ENCODE data around the gene DNAJB2. TPM values are rescaled to one million over a fixed set of nuclear protein-coding genes. Genes with fewer than 3 reads are reported as not detected.
A peak's percentile ranks its signal among the peaks of the same experiment; 100 is the strongest.

The DNAJB2 gene
- total RNA-seq, 6 experiments from 2014 or later: 39.7 to 45.4 (median 41.5) TPM

GRCh38 chr2:219294356-219295351, 15.5 kb downstream of the DNAJB2 start:
- Mint-ChIP-seq H3K4me1 (ENCODE audit: low read depth) (peaks cover 11% of the 10 kb centered on the region), H3K9me3 (no peaks in the 10 kb centered on the region), H3K27ac (peak overlapping the region; percentile 49), H3K36me3 (ENCODE audit: low read depth) (no peaks in the 10 kb centered on the region), H3K27me3 (ENCODE audit: insufficient read depth) (peaks cover 4% of the 10 kb centered on the region), H3K4me3 (peak overlapping the region; percentile 78)
- peak; percentile 100 for TF ChIP-seq CTCF (IDR thresholded peaks at IDR 0.05)
- peak; percentile 53 for DNase-seq

- peaks cover 4% of the 10 kb centered on the region for H3K27me3 Mint-ChIP-seq (ENCODE audit: insufficient read depth)
- no peaks in the 10 kb centered on the region for H3K9me3 Mint-ChIP-seq
- H3K4me3 Mint-ChIP-seq: no peak overlapping the region
- DNase-seq: no peak
- no peak overlapping the region for H3K27ac Mint-ChIP-seq
- TF ChIP-seq CTCF (IDR thresholded peaks at IDR 0.05): no peak
- H3K36me3 Mint-ChIP-seq (ENCODE audit: low read depth): no peaks in the 10 kb centered on the region
- H3K4me1 Mint-ChIP-seq (ENCODE audit: low read depth): peaks cover 6% of the 10 kb centered on the region
These were observed 17.0 kb downstream of the DNAJB2 start for GRCh38 chr2:219296142-219296541.

GRCh38 chr2:219296631-219297391, 17.6 kb downstream of the DNAJB2 start:
- no peak for DNase-seq
- Mint-ChIP-seq H3K9me3 (no peaks in the 10 kb centered on the region), H3K4me3 (no peak overlapping the region), H3K36me3 (ENCODE audit: low read depth) (no peaks in the 10 kb centered on the region), H3K4me1 (ENCODE audit: low read depth) (peaks cover 6% of the 10 kb centered on the region), H3K27me3 (ENCODE audit: insufficient read depth) (peaks cover 8% of the 10 kb centered on the region), H3K27ac (no peak overlapping the region)
- TF ChIP-seq CTCF (IDR thresholded peaks at IDR 0.05): no peak

GRCh38 chr2:219297766-219298456, 18.7 kb downstream of the DNAJB2 start:
- Mint-ChIP-seq H3K36me3 (ENCODE audit: low read depth) (no peaks in the 10 kb centered on the region), H3K4me1 (ENCODE audit: low read depth) (peaks cover 6% of the 10 kb centered on the region), H3K27me3 (ENCODE audit: insufficient read depth) (peaks cover 6% of the 10 kb centered on the region), H3K9me3 (no peaks in the 10 kb centered on the region), H3K4me3 (no peak overlapping the region), H3K27ac (no peak overlapping the region)
- no peak for DNase-seq
- TF ChIP-seq CTCF (IDR thresholded peaks at IDR 0.05): no peak

- peaks cover 6% of the 10 kb centered on the region for H3K27me3 Mint-ChIP-seq (ENCODE audit: insufficient read depth)
- TF ChIP-seq CTCF (IDR thresholded peaks at IDR 0.05): peak; percentile 98
- no peaks in the 10 kb centered on the region for H3K9me3 Mint-ChIP-seq
- H3K27ac Mint-ChIP-seq: no peak overlapping the region
- H3K4me3 Mint-ChIP-seq: no peak overlapping the region
- peaks cover 6% of the 10 kb centered on the region for H3K4me1 Mint-ChIP-seq (ENCODE audit: low read depth)
- peak; percentile 59 for DNase-seq
- no peaks in the 10 kb centered on the region for H3K36me3 Mint-ChIP-seq (ENCODE audit: low read depth)
These were observed 19.7 kb downstream of the DNAJB2 start for GRCh38 chr2:219298759-219299371.
